ENCODE data around the gene CYP1A2. TPM values are rescaled to one million over a fixed set of nuclear protein-coding genes. Genes with fewer than 3 reads are reported as not detected.

CYP1A2 gene
- total RNA-seq, 4 donors from 2014 or later, result not detected

DNA sequence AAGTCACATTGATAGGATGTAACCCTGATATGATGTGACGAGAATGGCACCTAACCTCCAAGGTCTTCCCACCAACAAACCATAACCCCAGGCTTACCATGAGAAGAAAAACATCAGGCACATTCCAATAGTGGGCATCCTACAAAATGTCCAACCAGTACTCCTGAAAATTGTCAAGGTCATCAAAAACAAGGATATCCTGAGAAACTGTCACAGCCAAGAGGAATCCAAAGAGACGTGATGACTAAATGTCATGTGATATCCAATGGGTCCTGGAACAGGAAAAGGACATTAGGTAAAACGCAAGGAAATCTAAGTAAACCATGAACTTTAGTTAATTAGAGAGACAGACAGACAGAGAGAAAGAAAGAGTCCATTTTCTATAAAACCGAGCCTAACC lies 2.3 kb upstream of the CYP1A2 start:
- Histone ChIP-seq H3K4me1 (no peaks in the 10 kb centered on the region), H3K27ac (no peak overlapping the region), H3K9me3 (no peaks in the 10 kb centered on the region), H3K4me3 (no peak overlapping the region), H3K27me3 (peaks cover 19% of the 10 kb centered on the region), H3K36me3 (no peaks in the 10 kb centered on the region)
- 74% methylated on average over 4 of the region's 4 CpGs for WGBS
- no peak for DNase-seq (ENCODE audit: low spot score in 2 of 2)
- TF ChIP-seq POLR2A (IDR thresholded peaks at IDR 0.05) (no peak), POLR2AphosphoS5 (IDR thresholded peaks at IDR 0.05) (no peak), EP300 (IDR thresholded peaks at IDR 0.05) (no peak)
- TF ChIP-seq, protein P1, sequence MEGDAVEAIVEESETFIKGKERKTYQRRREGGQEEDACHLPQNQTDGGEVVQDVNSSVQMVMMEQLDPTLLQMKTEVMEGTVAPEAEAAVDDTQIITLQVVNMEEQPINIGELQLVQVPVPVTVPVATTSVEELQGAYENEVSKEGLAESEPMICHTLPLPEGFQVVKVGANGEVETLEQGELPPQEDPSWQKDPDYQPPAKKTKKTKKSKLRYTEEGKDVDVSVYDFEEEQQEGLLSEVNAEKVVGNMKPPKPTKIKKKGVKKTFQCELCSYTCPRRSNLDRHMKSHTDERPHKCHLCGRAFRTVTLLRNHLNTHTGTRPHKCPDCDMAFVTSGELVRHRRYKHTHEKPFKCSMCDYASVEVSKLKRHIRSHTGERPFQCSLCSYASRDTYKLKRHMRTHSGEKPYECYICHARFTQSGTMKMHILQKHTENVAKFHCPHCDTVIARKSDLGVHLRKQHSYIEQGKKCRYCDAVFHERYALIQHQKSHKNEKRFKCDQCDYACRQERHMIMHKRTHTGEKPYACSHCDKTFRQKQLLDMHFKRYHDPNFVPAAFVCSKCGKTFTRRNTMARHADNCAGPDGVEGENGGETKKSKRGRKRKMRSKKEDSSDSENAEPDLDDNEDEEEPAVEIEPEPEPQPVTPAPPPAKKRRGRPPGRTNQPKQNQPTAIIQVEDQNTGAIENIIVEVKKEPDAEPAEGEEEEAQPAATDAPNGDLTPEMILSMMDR (IDR thresholded peaks at IDR 0.05), result no peak

DNA sequence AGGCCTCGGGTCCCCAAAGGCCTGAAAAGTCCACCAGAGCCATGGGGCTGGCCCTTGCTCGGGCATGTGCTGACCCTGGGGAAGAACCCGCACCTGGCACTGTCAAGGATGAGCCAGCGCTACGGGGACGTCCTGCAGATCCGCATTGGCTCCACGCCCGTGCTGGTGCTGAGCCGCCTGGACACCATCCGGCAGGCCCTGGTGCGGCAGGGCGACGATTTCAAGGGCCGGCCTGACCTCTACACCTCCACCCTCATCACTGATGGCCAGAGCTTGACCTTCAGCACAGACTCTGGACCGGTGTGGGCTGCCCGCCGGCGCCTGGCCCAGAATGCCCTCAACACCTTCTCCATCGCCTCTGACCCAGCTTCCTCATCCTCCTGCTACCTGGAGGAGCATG lies 1.2 kb downstream of the CYP1A2 start:
- TF ChIP-seq POLR2AphosphoS5 (IDR thresholded peaks at IDR 0.05) (no peak), POLR2A (IDR thresholded peaks at IDR 0.05) (no peak), EP300 (IDR thresholded peaks at IDR 0.05) (no peak)
- TF ChIP-seq, protein P1 (IDR thresholded peaks at IDR 0.05), result no peak
- no peak for DNase-seq (ENCODE audit: low spot score in 2 of 2)

DNA sequence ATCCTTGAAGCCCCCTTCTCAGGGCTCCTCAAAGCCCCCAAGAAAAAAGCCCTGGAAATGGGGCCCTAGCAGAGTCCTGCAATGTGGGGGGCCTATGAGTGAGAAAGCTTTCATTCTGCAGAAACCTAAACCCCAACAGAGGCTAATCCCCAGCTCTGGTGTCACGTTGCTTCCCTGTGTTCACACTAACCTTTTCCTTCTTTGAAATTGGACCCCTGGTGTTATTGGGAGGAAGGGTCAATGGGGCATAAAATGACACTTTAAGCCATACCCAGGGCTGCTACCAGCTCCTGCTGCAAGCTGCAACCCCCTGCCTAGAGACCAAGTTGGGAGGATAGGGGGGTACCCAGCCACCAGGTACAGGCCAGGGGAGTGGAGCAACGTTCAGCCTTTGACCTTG lies 2.1 kb downstream of the CYP1A2 start:
- H3K4me3 ChIP-seq, result no peak overlapping the region
- DNase-seq (ENCODE audit: low spot score in 2 of 2), result no peak
- WGBS, result 54% methylated on average over 2 of the region's 2 CpGs
- no peaks in the 10 kb centered on the region for H3K9me3 ChIP-seq
- H3K4me1 ChIP-seq, result no peaks in the 10 kb centered on the region
- H3K36me3 ChIP-seq, result no peaks in the 10 kb centered on the region
- no peak overlapping the region for H3K27ac ChIP-seq
- TF ChIP-seq, protein P1 (IDR thresholded peaks at IDR 0.05), result no peak
- TF ChIP-seq POLR2A (IDR thresholded peaks at IDR 0.05), result no peak
- TF ChIP-seq EP300 (IDR thresholded peaks at IDR 0.05), result no peak
- TF ChIP-seq POLR2AphosphoS5 (IDR thresholded peaks at IDR 0.05), result no peak
- peaks cover 10% of the 10 kb centered on the region for H3K27me3 ChIP-seq

More for the DNA sequence above, 1.2 kb downstream of the CYP1A2 start:
- Histone ChIP-seq H3K4me3 (no peak overlapping the region), H3K27me3 (peaks cover 10% of the 10 kb centered on the region), H3K9me3 (no peaks in the 10 kb centered on the region), H3K4me1 (no peaks in the 10 kb centered on the region), H3K27ac (no peak overlapping the region), H3K36me3 (no peaks in the 10 kb centered on the region)
- 94% methylated on average over 19 of the region's 20 CpGs for WGBS

DNA sequence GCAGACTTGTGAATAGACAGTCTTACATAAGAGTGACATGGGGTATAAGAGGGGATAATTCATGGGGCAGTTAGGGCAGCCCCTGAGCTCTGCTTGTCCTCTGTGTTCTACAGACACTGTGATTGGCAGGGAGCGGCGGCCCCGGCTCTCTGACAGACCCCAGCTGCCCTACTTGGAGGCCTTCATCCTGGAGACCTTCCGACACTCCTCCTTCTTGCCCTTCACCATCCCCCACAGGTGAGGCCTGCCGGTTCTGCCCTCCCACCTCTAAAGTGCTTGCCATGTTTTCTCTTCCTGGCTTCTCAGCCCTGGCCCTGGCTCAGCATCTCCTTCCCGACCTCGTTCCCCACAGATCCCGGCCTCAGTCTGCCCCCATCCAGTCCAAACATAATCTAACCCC lies 3.4 kb downstream of the CYP1A2 start:
- WGBS, result 81% methylated on average over 8 of the region's 8 CpGs
- Histone ChIP-seq H3K4me3 (no peak overlapping the region), H3K27ac (no peak overlapping the region), H3K27me3 (peaks cover 10% of the 10 kb centered on the region), H3K4me1 (no peaks in the 10 kb centered on the region), H3K36me3 (no peaks in the 10 kb centered on the region), H3K9me3 (no peaks in the 10 kb centered on the region)
- DNase-seq (ENCODE audit: low spot score in 2 of 2), result no peak
- TF ChIP-seq POLR2AphosphoS5 (IDR thresholded peaks at IDR 0.05) (no peak), EP300 (IDR thresholded peaks at IDR 0.05) (no peak)
- TF ChIP-seq, protein P1 (IDR thresholded peaks at IDR 0.05), result no peak

DNA sequence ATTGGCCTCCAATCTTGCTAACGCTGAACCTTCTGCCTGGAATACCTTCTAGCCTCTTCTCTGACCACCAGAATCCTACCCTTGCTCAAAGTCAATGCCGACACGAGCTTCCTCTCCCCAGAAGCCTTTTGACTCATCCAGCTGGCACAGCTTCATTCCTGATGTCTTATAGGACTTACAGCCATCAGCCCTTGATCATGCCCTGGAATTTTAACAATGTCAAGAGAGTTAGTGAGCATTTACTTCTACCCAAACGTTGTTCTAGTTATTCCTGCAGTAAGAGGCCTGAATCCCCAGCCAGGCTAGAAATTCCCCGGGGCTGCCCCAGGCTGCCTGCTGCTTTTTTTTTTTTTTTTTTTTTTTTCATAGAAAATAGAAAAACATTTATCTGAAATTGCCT lies 3.9 kb downstream of the CYP1A2 start:
- TF ChIP-seq POLR2AphosphoS5 (IDR thresholded peaks at IDR 0.05) (no peak), POLR2A (IDR thresholded peaks at IDR 0.05) (no peak), EP300 (IDR thresholded peaks at IDR 0.05) (no peak)
- TF ChIP-seq, protein P1 (IDR thresholded peaks at IDR 0.05), result no peak
- no peaks in the 10 kb centered on the region for H3K36me3 ChIP-seq
- H3K9me3 ChIP-seq, result no peaks in the 10 kb centered on the region
- H3K4me3 ChIP-seq, result no peak overlapping the region
- 31% methylated on average over 5 of the region's 5 CpGs for WGBS
- no peak for DNase-seq (ENCODE audit: low spot score in 2 of 2)
- peaks cover 10% of the 10 kb centered on the region for H3K27me3 ChIP-seq
- H3K27ac ChIP-seq, result no peak overlapping the region
- H3K4me1 ChIP-seq, result no peaks in the 10 kb centered on the region
